B cell (primary cell): ENCODE measurements around the gene SLC13A2. TPM values are rescaled to one million over a fixed set of nuclear protein-coding genes. Genes with fewer than 3 reads are reported as not detected.

ENCODE experiments used
- ATAC-seq: fragments of 200-7000 bp; cut with Tn5 transposase; one replicate; pipeline ENCODE4 v1.10.0; 2021; ENCODE audit warnings: low read depth, mild to moderate bottlenecking, moderate number of reproducible peaks, moderate library complexity
- CTCF ChIA-PET: fragments of 350-600 bp; sonication (Branson Sonifier 250); formaldehyde crosslinking; loops from one replicate; lab custom pipeline; 2021; ENCODE audit warnings: antibody characterized with exemption, inconsistent platforms; lab: Charles Lee
- POLR2A ChIA-PET: fragments of 350-600 bp; sonication (Branson Sonifier 250); formaldehyde crosslinking; loops from one replicate; lab custom pipeline; 2021; ENCODE audit warnings: antibody characterized with exemption; lab: Charles Lee
- DNase-seq: peaks from one replicate; pipeline ENCODE4 v3.0.0; 2013
- H2AFZ ChIP-seq: 2 replicates; pipeline ENCODE4 v1.6.1; 2012; ENCODE audit warnings: mild to moderate bottlenecking, low read depth, low read length; ENCODE audit not compliant: insufficient read depth, poor library complexity, severe bottlenecking
- H3K27ac ChIP-seq, 2 donors: 1 replicate in 1 of 2; 2 replicates in 1 of 2; pipeline ENCODE4 v1.5.1; 2012 to 2013; ENCODE audit warnings: low read length in 2 of 2, mild to moderate bottlenecking in 2 of 2, moderate library complexity in 1 of 2
- H3K27me3 ChIP-seq, 4 experiments: fragments of 200-600 bp in 1 of 4; sonication (generic) in 1 of 4; replicated peaks in 1 of 4; 1 replicate in 2 of 4; 2 replicates in 2 of 4; pipeline versions ENCODE4 v1.6.1 to v1.7.0; 2013 to 2016; ENCODE audit warnings: low read length in 3 of 4, mild to moderate bottlenecking in 2 of 4, mixed read lengths in 1 of 4, moderate library complexity in 1 of 4; ENCODE audit not compliant: insufficient read depth in 4 of 4, control insufficient read depth in 3 of 4; ENCODE audit errors: control extremely low read depth in 1 of 4
- H3K36me3 ChIP-seq, 2 experiments: replicated peaks in 1 of 2; 1 replicate in 1 of 2; 2 replicates in 1 of 2; pipeline versions ENCODE4 v1.6.1 to v1.7.1; 2013; ENCODE audit warnings: low read length in 1 of 2; ENCODE audit not compliant: insufficient read depth in 2 of 2, control insufficient read depth in 1 of 2; ENCODE audit errors: control extremely low read depth in 1 of 2, extremely low read depth in 1 of 2
- H3K4me1 ChIP-seq, 2 donors: fragments of 200-600 bp in 1 of 2; sonication (generic) in 1 of 2; 1 replicate in 1 of 2; 2 replicates in 1 of 2; pipeline versions ENCODE4 v1.5.1 to v1.6.1; 2013 to 2017; ENCODE audit warnings: low read length in 2 of 2; ENCODE audit not compliant: control insufficient read depth in 2 of 2, insufficient read depth in 2 of 2
- H3K4me2 ChIP-seq: replicated peaks from 2 replicates; pipeline ENCODE3; 2012; ENCODE audit warnings: mild to moderate bottlenecking, low read depth, low read length; ENCODE audit not compliant: poor library complexity, severe bottlenecking
- H3K4me3 ChIP-seq, 5 experiments: fragments of 200-600 bp in 1 of 5; sonication (generic) in 1 of 5; 1 replicate in 3 of 5; 2 replicates in 2 of 5; pipeline versions ENCODE4 v1.5.1 to v1.7.0; 2011 to 2016; ENCODE audit warnings: low read length in 4 of 5, mild to moderate bottlenecking in 4 of 5, low read depth in 2 of 5, control low read depth in 1 of 5, moderate library complexity in 1 of 5; ENCODE audit not compliant: insufficient read depth in 1 of 5; ENCODE audit errors: control extremely low read depth in 1 of 5, extremely low read depth in 1 of 5
- H3K79me2 ChIP-seq: fragments of 200-600 bp; sonication (generic); one replicate; pipeline ENCODE4 v1.6.0; 2016; ENCODE audit warnings: low read length; ENCODE audit not compliant: control insufficient read depth, insufficient read depth
- H3K9ac ChIP-seq: fragments of 200-600 bp; sonication (generic); 2 replicates; pipeline ENCODE4 v1.6.1; 2017; ENCODE audit warnings: mild to moderate bottlenecking, low read length, moderate library complexity
- H3K9me3 ChIP-seq, 3 donors: one replicate each; pipeline versions ENCODE4 v1.6.1 to v1.7.1; 2013; ENCODE audit warnings: low read length in 2 of 3; ENCODE audit not compliant: control insufficient read depth in 2 of 3, insufficient read depth in 1 of 3; ENCODE audit errors: control extremely low read depth in 1 of 3
- H4K20me1 ChIP-seq: 2 replicates; pipeline ENCODE4 v1.6.0; 2012; ENCODE audit warnings: mild to moderate bottlenecking, low read length; ENCODE audit not compliant: insufficient read depth, control insufficient read depth, poor library complexity, severe bottlenecking
- H3K27ac Mint-ChIP-seq: one replicate; pipeline ENCODE4 v1.8.0; 2021; ENCODE audit warnings: mixed read lengths
- H3K27me3 Mint-ChIP-seq: one replicate; pipeline ENCODE4 v1.8.0; 2021; ENCODE audit warnings: mixed read lengths
- H3K4me1 Mint-ChIP-seq: one replicate; pipeline ENCODE4 v1.8.0; 2021; ENCODE audit warnings: mixed read lengths
- H3K4me3 Mint-ChIP-seq: one replicate; pipeline ENCODE4 v1.8.0; 2021; ENCODE audit warnings: mixed read lengths
- H3K9me3 Mint-ChIP-seq: one replicate; pipeline ENCODE4 v1.8.0; 2022; ENCODE audit warnings: mixed read lengths; ENCODE audit not compliant: insufficient read depth
- EZH2 ChIP-seq: IDR thresholded peaks from 2 replicates; pipeline ENCODE4 v1.6.1; 2012; ENCODE audit warnings: borderline replicate concordance, low read depth, mild to moderate bottlenecking, moderate library complexity, low read length; ENCODE audit not compliant: insufficient read depth, poor library complexity, severe bottlenecking
- WGBS: methylation state at CpG from one replicate; pipeline ENCODE4 v1.1.5; 2013; ENCODE audit warnings: missing lambda C conversion rate; ENCODE audit not compliant: insufficient coverage; 5-methylcytosine and 5-hydroxymethylcytosine counted together
- intact Hi-C: fragments of 100-400 bp; cut with micrococcal nuclease; formaldehyde crosslinking; loops from one replicate; pipeline ENCODE4 v1.10.0; 2022
- polyA plus RNA-seq: library from polyadenylated mRNA; depleted of rRNA; stranded (reverse); fragments of >200 nt; gene quantifications from 2 replicates; pipeline ENCODE4 v1.2.3, GENCODE V29; 2012
- total RNA-seq, 2 donors: library from RNA; stranded (reverse); fragments of 120-200 nt in 1 of 2; gene quantifications; 1 replicate in 1 of 2; 2 replicates in 1 of 2; pipeline versions ENCODE4 v1.2.3 to v1.2.4, GENCODE V29; 2013 to 2022
- TF ChIP-seq, protein P1 (sequence below): fragments of 200-600 bp; IDR thresholded peaks from one replicate; pipeline ENCODE4 v1.8.0; 2022; ENCODE audit warnings: antibody characterized with exemption, mild to moderate bottlenecking

Gene SLC13A2
- total and polyA plus RNA-seq, 2 donors (not counting 1 experiment from before 2014, with no cell fraction given), result not detected

DNA sequence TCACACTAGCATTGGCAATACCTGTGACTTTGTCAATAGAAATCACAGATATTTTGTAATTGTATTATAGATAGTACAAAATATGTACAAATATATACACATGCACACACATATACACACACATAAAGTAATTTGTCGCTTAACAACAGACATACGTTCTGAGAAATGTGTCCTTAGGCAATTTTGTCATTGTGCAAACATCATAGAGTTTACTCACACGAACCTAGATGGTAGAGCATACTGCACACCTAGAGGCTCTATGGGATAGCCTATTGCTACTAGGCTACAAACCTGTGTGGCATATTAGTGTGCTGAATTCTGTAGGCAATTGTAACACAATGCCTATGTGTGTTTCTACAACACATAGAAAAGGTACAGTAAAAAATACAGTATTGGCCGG, 68.0 kb downstream of the SLC13A2 start:
- H3K79me2 ChIP-seq, result no peaks in the 10 kb centered on the region
- no peak for DNase-seq
- H3K27ac ChIP-seq, result no peak overlapping the region
- peaks cover 0 to 10% of the 10 kb centered on the region in 2 experiments for H3K36me3 ChIP-seq
- H3K9me3 ChIP-seq, result no peaks in the 10 kb centered on the region
- no peak for ATAC-seq
- no peak for TF ChIP-seq EZH2
- TF ChIP-seq, protein P1, sequence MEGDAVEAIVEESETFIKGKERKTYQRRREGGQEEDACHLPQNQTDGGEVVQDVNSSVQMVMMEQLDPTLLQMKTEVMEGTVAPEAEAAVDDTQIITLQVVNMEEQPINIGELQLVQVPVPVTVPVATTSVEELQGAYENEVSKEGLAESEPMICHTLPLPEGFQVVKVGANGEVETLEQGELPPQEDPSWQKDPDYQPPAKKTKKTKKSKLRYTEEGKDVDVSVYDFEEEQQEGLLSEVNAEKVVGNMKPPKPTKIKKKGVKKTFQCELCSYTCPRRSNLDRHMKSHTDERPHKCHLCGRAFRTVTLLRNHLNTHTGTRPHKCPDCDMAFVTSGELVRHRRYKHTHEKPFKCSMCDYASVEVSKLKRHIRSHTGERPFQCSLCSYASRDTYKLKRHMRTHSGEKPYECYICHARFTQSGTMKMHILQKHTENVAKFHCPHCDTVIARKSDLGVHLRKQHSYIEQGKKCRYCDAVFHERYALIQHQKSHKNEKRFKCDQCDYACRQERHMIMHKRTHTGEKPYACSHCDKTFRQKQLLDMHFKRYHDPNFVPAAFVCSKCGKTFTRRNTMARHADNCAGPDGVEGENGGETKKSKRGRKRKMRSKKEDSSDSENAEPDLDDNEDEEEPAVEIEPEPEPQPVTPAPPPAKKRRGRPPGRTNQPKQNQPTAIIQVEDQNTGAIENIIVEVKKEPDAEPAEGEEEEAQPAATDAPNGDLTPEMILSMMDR, result no peak
- H3K4me1 Mint-ChIP-seq, result peaks cover 15% of the 10 kb centered on the region
- H3K27me3 Mint-ChIP-seq, result no peaks in the 10 kb centered on the region
- POLR2A ChIA-PET, result no interaction called here
- 100% methylated on average over 4 of the region's 4 CpGs for WGBS
- no peak overlapping the region for H2AFZ ChIP-seq
- H4K20me1 ChIP-seq, result no peaks in the 10 kb centered on the region
- CTCF ChIA-PET, result interaction anchor here (0.6 to 1.8 kb wide), 4 partner anchors 47 to 222 kb away, joined by 3 to 13 read pairs (median 4); no protein-coding TSS in a partner anchor
- H3K27ac Mint-ChIP-seq, result no peak overlapping the region
- no peak overlapping the region for H3K4me2 ChIP-seq
- no peaks in the 10 kb centered on the region for H3K9me3 Mint-ChIP-seq
- peaks cover 4 to 14% of the 10 kb centered on the region in 2 donors for H3K4me1 ChIP-seq
- H3K4me3 Mint-ChIP-seq, result no peak overlapping the region
- H3K4me3 ChIP-seq, result no peak overlapping the region
- H3K9ac ChIP-seq, result no peak overlapping the region
- intact Hi-C loops, result no loop called here
- no peaks in the 10 kb centered on the region for H3K27me3 ChIP-seq

DNA sequence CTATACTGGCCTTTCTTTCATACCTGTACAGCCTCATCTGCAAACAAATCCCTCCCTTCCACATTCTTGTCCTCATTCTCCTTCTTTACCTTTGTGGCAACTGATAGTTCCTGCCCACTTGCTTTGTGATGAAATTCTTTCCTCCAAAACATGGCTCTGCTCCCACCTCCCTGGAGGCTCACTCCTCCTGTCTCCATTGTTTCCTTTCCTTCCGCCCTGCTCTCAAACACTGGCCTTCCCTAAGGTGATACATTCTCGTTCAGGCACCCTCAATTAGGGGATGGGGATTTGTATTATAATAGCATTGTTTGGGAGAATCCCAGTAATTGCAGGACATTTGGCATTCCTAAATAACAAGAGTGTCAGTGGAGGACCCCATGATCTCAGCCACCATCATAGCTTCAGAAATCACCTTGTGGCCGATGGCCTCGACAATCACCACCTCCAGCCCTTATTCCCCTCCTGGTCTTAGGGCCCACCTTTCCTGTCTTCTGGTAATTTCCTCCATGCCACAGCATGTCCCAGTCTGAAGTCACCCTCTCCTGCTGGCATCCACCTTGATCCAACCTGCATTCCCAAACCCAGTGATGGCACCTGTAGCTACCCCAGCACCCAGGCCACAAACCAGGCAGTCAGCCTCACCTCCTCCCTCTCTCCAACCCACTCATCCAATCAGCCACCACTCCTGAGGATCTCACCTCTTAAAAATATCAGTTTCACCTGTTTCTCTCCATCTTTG, 71.1 kb downstream of the SLC13A2 start:
- Histone ChIP-seq H3K9me3 (no peaks in the 10 kb centered on the region), H3K9ac (no peak overlapping the region), H3K4me1 (peaks cover 34 to 45% of the 10 kb centered on the region in 2 donors), H3K4me3 (no peak overlapping the region), H3K36me3 (peaks cover 0 to 28% of the 10 kb centered on the region in 2 experiments), H3K27me3 (no peaks in the 10 kb centered on the region), H2AFZ (no peak overlapping the region), H3K4me2 (no peak overlapping the region), H4K20me1 (no peaks in the 10 kb centered on the region), H3K27ac (no peak overlapping the region), H3K79me2 (peaks cover 11% of the 10 kb centered on the region)
- DNase-seq (no peak), ATAC-seq (no peak)
- Mint-ChIP-seq H3K4me1 (peaks cover 43% of the 10 kb centered on the region), H3K9me3 (no peaks in the 10 kb centered on the region), H3K27me3 (no peaks in the 10 kb centered on the region), H3K4me3 (no peak overlapping the region), H3K27ac (peak overlapping the region; percentile 17)
- POLR2A ChIA-PET, result no interaction called here
- TF ChIP-seq EZH2, result no peak
- TF ChIP-seq, protein P1, result no peak
- WGBS, result 90% methylated on average over 2 of the region's 4 CpGs
- intact Hi-C loops, result no loop called here
- CTCF ChIA-PET, result interaction anchor here (0.6 to 1.5 kb wide), 3 partner anchors 9 to 178 kb away, joined by 3 to 5 read pairs (median 3); no protein-coding TSS in a partner anchor
